HepG2 (cell line): ENCODE measurements around the gene BSN. TPM values are rescaled to one million over a fixed set of nuclear protein-coding genes. Genes with fewer than 3 reads are reported as not detected.
A peak's percentile ranks its signal among the peaks of the same experiment; 100 is the strongest.

ENCODE experiments used
- EED ChIP-seq: sonication (generic); formaldehyde crosslinking; IDR thresholded peaks from 2 replicates; pipeline ENCODE4 v1.5.0; 2020; ENCODE audit warnings: mild to moderate bottlenecking, missing genetic modification reagents
- ERF ChIP-seq: IDR thresholded peaks from 2 replicates; pipeline ENCODE4 v1.6.1; 2018; ENCODE audit warnings: missing biosample characterization, missing genetic modification reagents
- HOXD1 ChIP-seq: sonication (generic); formaldehyde crosslinking; IDR thresholded peaks from 2 replicates; pipeline ENCODE4 v1.5.0; 2020; ENCODE audit warnings: missing genetic modification reagents
- KLF9 ChIP-seq: IDR thresholded peaks from 2 replicates; pipeline ENCODE4 v1.6.1; 2016; ENCODE audit warnings: low read depth
- PHF21A ChIP-seq: sonication (generic); formaldehyde crosslinking; IDR thresholded peaks from 2 replicates; pipeline ENCODE4 v1.5.0; 2020; ENCODE audit warnings: mild to moderate bottlenecking, missing genetic modification reagents
- POLR2A ChIP-seq, 2 experiments: IDR thresholded peaks; 2 replicates each; pipeline ENCODE4 v1.6.1; 2011; ENCODE audit warnings: low read depth in 2 of 2, low read length in 2 of 2, mild to moderate bottlenecking in 1 of 2, moderate library complexity in 1 of 2; ENCODE audit not compliant: insufficient read depth in 1 of 2
- SALL1 ChIP-seq: sonication (generic); formaldehyde crosslinking; IDR thresholded peaks from 2 replicates; pipeline ENCODE4 v1.8.0; 2022; ENCODE audit warnings: mild to moderate bottlenecking, missing genetic modification reagents
- SATB2 ChIP-seq: sonication (generic); formaldehyde crosslinking; IDR thresholded peaks from 2 replicates; pipeline ENCODE4 v1.5.0; 2020; ENCODE audit warnings: missing genetic modification reagents
- SETDB1 ChIP-seq: sonication (generic); formaldehyde crosslinking; IDR thresholded peaks from 2 replicates; pipeline ENCODE4 v1.5.1; 2020; ENCODE audit warnings: missing genetic modification reagents, mild to moderate bottlenecking, borderline replicate concordance
- SP1 ChIP-seq, 2 experiments: fragments of 450-650 bp in 1 of 2; sonication (generic) in 1 of 2; formaldehyde crosslinking in 1 of 2; IDR thresholded peaks; 2 replicates each; pipeline versions ENCODE4 v1.4.0 to v1.6.1; 2016 to 2020; ENCODE audit warnings: missing genetic modification reagents in 1 of 2
- TFDP1 ChIP-seq: IDR thresholded peaks from 2 replicates; pipeline ENCODE4 v1.6.1; 2016; ENCODE audit warnings: missing compliant biosample characterization, missing genetic modification reagents, borderline replicate concordance
- ZNF143 ChIP-seq: sonication (generic); formaldehyde crosslinking; IDR thresholded peaks from 2 replicates; pipeline ENCODE4 v1.4.0; 2020; ENCODE audit warnings: missing genetic modification reagents
- ZNF20 ChIP-seq: sonication (generic); formaldehyde crosslinking; IDR thresholded peaks from 2 replicates; pipeline ENCODE4 v1.4.0; 2020; ENCODE audit warnings: mild to moderate bottlenecking, moderate library complexity, missing genetic modification reagents
- ZNF333 ChIP-seq: sonication (generic); formaldehyde crosslinking; IDR thresholded peaks from 2 replicates; pipeline ENCODE4 v1.4.0; 2020; ENCODE audit warnings: mild to moderate bottlenecking, missing genetic modification reagents, borderline replicate concordance
- ZNF350 ChIP-seq: sonication (generic); formaldehyde crosslinking; IDR thresholded peaks from 2 replicates; pipeline ENCODE4 v1.4.0; 2020; ENCODE audit warnings: mild to moderate bottlenecking, low read depth, missing genetic modification reagents, borderline replicate concordance
- ZNF562 ChIP-seq: sonication (generic); formaldehyde crosslinking; IDR thresholded peaks from 2 replicates; pipeline ENCODE4 v1.8.0; 2022; ENCODE audit warnings: missing genetic modification reagents, borderline replicate concordance
- ZNF883 ChIP-seq: sonication (generic); formaldehyde crosslinking; IDR thresholded peaks from 2 replicates; pipeline ENCODE4 v1.5.1; 2020; ENCODE audit warnings: mild to moderate bottlenecking, missing genetic modification reagents; ENCODE audit errors: not compliant biosample characterization
- polyA plus RNA-seq, 8 experiments: library from polyadenylated mRNA; depleted of rRNA in 3 of 8; stranded (reverse) in 7 of 8; unstranded in 1 of 8; fragments of >200 nt; fragmentation: Illumina TruSeq in 4 of 8; extraction: Trizol in 4 of 8; gene quantifications; 2 replicates each; pipeline versions ENCODE4 v1.2.1 to v1.2.3, GENCODE V29; 2011 to 2016; ENCODE audit warnings: low read depth in 4 of 8, missing spikeins in 1 of 8, mixed read lengths in 1 of 8; ENCODE audit not compliant: insufficient read depth in 1 of 8
- total RNA-seq, 5 experiments: library from RNA; depleted of rRNA; stranded (reverse); fragments of >200 nt; fragmentation: Illumina TruSeq; extraction: Trizol; gene quantifications; 2 replicates each; pipeline ENCODE4 v1.2.3, GENCODE V29; 2016; ENCODE audit warnings: low read depth in 1 of 5
- TF ChIP-seq, protein P1 (sequence below): IDR thresholded peaks from 2 replicates; pipeline ENCODE4 v1.6.1; 2012; ENCODE audit warnings: low read length, improper control_type of control experiment
- TF ChIP-seq, protein P2 (sequence below): sonication (generic); formaldehyde crosslinking; IDR thresholded peaks from 2 replicates; pipeline ENCODE4 v1.5.0; 2020; ENCODE audit warnings: missing genetic modification reagents
- TF ChIP-seq, protein P3 (sequence below): sonication (generic); formaldehyde crosslinking; IDR thresholded peaks from 2 replicates; pipeline ENCODE4 v1.5.1; 2020; ENCODE audit warnings: missing genetic modification reagents, mild to moderate bottlenecking, borderline replicate concordance

The BSN gene
- total and polyA plus RNA-seq, 2 of the 13 experiments (the other 11 are each of a cell fraction or from before 2014, with no cell fraction given): 0.42 to 0.86 TPM

- TF ChIP-seq, protein P1, sequence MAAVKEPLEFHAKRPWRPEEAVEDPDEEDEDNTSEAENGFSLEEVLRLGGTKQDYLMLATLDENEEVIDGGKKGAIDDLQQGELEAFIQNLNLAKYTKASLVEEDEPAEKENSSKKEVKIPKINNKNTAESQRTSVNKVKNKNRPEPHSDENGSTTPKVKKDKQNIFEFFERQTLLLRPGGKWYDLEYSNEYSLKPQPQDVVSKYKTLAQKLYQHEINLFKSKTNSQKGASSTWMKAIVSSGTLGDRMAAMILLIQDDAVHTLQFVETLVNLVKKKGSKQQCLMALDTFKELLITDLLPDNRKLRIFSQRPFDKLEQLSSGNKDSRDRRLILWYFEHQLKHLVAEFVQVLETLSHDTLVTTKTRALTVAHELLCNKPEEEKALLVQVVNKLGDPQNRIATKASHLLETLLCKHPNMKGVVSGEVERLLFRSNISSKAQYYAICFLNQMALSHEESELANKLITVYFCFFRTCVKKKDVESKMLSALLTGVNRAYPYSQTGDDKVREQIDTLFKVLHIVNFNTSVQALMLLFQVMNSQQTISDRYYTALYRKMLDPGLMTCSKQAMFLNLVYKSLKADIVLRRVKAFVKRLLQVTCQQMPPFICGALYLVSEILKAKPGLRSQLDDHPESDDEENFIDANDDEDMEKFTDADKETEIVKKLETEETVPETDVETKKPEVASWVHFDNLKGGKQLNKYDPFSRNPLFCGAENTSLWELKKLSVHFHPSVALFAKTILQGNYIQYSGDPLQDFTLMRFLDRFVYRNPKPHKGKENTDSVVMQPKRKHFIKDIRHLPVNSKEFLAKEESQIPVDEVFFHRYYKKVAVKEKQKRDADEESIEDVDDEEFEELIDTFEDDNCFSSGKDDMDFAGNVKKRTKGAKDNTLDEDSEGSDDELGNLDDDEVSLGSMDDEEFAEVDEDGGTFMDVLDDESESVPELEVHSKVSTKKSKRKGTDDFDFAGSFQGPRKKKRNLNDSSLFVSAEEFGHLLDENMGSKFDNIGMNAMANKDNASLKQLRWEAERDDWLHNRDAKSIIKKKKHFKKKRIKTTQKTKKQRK: no peak
- TF ChIP-seq POLR2A (IDR thresholded peaks at IDR 0.05; ENCODE audit: insufficient read depth in 1 of 2, low read depth in 2 of 2, low read length in 2 of 2): peak in 1 of 2 experiments; percentile 64; a peak in 2 of 4 replicates
- TF ChIP-seq ZNF20 (CRISPR knock-in tag): no peak
- no peak for TF ChIP-seq ZNF562
- TF ChIP-seq SP1 (IDR thresholded peaks at IDR 0.05): no peak
- TF ChIP-seq SP1 (CRISPR knock-in tag; IDR thresholded peaks at IDR 0.05): peak; percentile 12; the same call in 1 of the 2 replicates
- TF ChIP-seq ZNF333: no peak
- no peak for TF ChIP-seq SALL1 (CRISPR knock-in tag)
- TF ChIP-seq ZNF143: peak; percentile 78
- TF ChIP-seq, protein P2, sequence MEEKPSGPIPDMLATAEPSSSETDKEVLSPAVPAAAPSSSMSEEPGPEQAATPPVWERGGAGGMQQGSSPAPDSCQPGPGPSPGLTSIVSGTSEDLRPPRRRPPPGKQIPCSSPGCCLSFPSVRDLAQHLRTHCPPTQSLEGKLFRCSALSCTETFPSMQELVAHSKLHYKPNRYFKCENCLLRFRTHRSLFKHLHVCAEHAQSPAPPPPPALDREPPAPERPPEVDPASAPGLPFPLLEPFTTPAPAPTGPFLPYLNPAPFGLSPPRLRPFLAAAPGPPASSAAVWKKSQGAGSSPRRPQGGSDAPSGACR (CRISPR knock-in tag): no peak
- no peak for TF ChIP-seq SETDB1 (CRISPR knock-in tag)
- TF ChIP-seq KLF9 (CRISPR knock-in tag): 0 out of 2 replicates have a peak, but pooled peaks have one; percentile 54
- 0 out of 2 replicates have a peak, but pooled peaks have one; percentile 42 for TF ChIP-seq EED (CRISPR knock-in tag)
- TF ChIP-seq HOXD1 (CRISPR knock-in tag): no peak
- TF ChIP-seq ERF (CRISPR knock-in tag): peak; percentile 64; the same call in 1 of the 2 replicates
- peak; percentile 43 for TF ChIP-seq ZNF883 (CRISPR knock-in tag)
- TF ChIP-seq ZNF350 (CRISPR knock-in tag): peak; percentile 62; the same call in 1 of the 2 replicates
- TF ChIP-seq SATB2: no peak
- TF ChIP-seq, protein P3, sequence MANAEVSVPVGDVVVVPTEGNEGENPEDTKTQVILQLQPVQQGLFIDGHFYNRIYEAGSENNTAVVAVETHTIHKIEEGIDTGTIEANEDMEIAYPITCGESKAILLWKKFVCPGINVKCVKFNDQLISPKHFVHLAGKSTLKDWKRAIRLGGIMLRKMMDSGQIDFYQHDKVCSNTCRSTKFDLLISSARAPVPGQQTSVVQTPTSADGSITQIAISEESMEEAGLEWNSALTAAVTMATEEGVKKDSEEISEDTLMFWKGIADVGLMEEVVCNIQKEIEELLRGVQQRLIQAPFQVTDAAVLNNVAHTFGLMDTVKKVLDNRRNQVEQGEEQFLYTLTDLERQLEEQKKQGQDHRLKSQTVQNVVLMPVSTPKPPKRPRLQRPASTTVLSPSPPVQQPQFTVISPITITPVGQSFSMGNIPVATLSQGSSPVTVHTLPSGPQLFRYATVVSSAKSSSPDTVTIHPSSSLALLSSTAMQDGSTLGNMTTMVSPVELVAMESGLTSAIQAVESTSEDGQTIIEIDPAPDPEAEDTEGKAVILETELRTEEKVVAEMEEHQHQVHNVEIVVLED: no peak; the same call in 1 of the 2 replicates
- TF ChIP-seq PHF21A (CRISPR knock-in tag): peak; percentile 63; the same call in 1 of the 2 replicates
- TF ChIP-seq TFDP1 (CRISPR knock-in tag): peak; percentile 48; the same call in 1 of the 2 replicates
These were observed at the start of gene BSN (continued) for GRCh38 chr3:49553692-49554632.
